Raji (cell line): ENCODE measurements around the gene RBL2.
A peak's percentile ranks its signal among the peaks of the same experiment; 100 is the strongest.

Experiments used
- POLR2A ChIP-seq: IDR thresholded peaks from 2 replicates; pipeline ENCODE4 v1.6.1; 2011; ENCODE audit warnings: low read depth, low read length, control low read depth; ENCODE audit not compliant: insufficient read depth

Gene RBL2

DNA sequence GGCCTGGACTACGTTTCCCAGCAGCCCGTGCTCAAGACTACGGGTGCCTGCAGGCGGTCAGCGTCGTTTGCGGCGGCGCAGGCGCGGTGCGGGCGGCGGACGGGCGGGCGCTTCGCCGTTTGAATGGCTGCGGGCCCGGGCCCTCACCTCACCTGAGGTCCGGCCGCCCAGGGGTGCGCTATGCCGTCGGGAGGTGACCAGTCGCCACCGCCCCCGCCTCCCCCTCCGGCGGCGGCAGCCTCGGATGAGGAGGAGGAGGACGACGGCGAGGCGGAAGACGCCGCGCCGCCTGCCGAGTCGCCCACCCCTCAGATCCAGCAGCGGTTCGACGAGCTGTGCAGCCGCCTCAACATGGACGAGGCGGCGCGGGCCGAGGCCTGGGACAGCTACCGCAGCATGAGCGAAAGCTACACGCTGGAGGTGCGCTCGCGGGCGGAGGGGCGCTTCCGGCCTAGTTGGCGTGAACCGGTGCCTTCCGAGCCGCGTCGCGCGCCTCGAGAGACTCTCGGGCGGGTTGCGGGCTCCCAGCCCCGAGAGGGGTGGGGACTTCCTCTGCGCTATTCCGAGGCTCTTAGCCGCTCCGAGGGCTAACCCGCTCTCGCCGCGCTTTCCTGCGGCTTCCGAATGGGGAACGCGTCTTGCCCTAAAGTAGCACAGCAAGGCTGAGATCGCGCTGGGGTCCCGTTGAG lies at the start of gene RBL2:
TSS of gene RBL2 (plus strand) at position 95 of the 689 bp plus-strand sequence. CDS start at position 181, 86 bp downstream.
- TF ChIP-seq POLR2A, result peak; percentile 60

- TF ChIP-seq POLR2A, result no peak
Measured at GRCh38 chr16:53404959-53405358, 29.3 kb upstream of the RBL2 start.

DNA sequence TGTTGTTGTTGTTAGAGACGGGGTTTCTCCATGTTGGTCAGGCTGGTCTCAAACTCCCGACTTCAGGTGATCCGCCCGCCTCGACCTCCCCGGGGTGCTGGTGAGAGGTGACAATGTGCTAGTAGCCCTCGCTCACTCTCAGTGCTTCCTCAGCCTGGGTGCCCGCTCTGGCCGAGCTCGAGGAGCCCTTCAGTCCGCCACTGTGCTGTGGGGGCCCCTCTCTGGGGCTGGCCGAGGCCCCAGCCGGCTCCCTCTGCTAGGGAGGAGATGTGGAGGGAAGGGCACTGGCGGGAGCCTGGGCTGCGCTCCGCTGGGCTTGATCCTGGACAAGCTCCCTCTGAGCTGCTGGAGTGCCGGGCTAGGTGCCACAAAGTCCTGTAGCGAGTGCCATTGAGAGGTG lies 21.7 kb upstream of the RBL2 start:
- no peak for TF ChIP-seq POLR2A

- TF ChIP-seq POLR2A, result no peak
Measured at GRCh38 chr16:53413864-53414263, 20.4 kb upstream of the RBL2 start.

DNA sequence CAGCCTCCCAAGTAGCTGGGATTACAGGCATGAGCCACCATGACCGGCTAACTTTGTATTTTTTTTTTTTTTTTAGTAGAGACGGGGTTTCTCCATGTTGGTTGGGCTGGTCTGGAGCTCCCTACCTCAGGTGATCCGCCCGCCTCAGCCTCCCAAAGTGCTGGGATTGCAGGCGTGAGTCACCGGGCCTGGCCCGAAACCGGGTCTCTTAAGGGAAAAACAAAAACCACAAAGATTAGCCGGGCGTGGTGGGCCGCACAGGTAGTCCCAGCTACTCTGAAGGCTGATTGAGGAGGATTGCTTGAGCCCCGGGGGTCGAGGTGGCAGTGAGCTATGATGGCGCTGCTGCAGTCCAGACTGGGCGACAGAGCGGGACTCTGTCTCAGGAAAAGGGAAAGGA lies 19.9 kb upstream of the RBL2 start:
- TF ChIP-seq POLR2A, result no peak

DNA sequence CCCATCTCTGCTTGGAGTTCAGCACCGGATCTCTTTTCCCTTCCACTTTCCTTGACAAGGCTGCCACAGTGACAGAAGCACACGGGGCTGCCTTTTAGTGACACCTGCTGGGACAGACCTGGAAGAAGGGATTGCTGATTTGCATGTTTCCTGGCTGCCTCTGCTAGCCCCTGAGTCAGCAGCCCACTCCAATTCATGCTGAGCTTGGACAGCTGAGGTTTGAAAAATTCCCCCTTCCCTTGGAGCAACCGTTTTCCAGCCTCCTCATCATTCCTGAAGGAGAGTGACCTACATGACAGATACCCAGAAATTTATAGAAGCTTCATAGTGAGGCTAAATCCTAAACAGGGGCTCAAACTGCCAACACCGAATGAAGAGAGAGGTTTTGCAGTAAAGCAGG lies 18.8 kb upstream of the RBL2 start:
- TF ChIP-seq POLR2A, result no peak

DNA sequence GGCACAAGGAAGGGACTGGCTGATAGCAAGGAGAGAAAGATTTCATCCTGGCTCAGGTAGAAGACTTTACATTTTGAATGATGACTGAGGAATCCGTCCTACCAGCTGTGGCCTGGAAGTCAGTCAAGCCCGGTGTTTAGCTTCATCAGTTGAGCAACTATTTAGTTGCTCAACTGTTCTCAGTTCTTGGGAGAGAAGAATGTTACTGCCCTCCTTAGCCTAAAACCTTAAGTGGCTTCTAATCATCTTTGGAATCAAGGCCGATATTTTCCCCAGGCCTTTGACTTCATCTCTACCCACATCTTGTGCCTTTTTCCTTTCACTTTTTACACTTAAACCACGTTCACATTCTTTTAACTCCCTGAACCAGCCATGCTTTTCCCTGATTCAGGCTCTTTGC lies 17.3 kb upstream of the RBL2 start:
- TF ChIP-seq POLR2A, result no peak

GRCh38 chr16:53417976-53418375 lies 16.3 kb upstream of the RBL2 start:
- no peak for TF ChIP-seq POLR2A

GRCh38 chr16:53421248-53421647 lies 13.0 kb upstream of the RBL2 start:
- TF ChIP-seq POLR2A, result no peak

- TF ChIP-seq POLR2A, result no peak
Measured at GRCh38 chr16:53428681-53429080, 5.6 kb upstream of the RBL2 start.

DNA sequence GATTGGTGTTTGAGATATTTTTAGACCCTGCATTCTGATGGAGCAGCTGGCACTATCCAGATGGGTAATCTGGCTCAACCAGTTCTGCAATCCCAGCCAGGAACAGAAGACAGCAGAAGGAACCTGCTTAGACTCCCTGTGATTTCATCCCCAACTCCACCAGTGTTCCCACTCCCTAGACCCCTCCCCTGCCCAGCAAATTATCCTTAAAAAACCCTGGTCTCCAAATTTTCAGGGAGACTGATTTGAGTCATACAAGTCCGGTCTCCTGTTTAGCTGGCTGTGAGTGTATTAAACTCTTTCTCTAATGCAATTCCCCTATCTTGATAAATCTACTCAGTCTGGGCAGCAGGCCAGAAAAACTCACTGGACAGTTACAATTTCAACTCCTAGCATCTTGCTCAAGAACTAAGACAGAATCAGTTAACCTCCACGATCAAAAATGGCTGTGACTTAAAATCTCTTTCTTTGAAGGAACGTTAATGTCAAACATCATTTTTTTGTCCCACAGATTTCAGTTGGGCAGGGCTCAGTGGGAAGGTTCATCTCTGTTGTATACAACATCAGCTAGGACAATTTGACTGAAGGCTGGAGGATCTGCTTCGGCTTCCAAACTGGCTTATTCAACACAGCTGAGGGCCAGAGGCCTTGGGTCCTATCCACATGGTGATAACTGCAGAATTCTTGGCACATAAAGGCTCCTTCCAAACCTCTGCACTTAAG lies 4.9 kb upstream of the RBL2 start:
- TF ChIP-seq POLR2A, result no peak

- no peak for TF ChIP-seq POLR2A
Measured at GRCh38 chr16:53430363-53430762, 3.9 kb upstream of the RBL2 start.

GRCh38 chr16:53433509-53433908 lies 762 bp upstream of the RBL2 start:
- no peak for TF ChIP-seq POLR2A

- TF ChIP-seq POLR2A, result no peak
Measured at GRCh38 chr16:53433930-53434376, 318 bp upstream of the RBL2 start.

DNA sequence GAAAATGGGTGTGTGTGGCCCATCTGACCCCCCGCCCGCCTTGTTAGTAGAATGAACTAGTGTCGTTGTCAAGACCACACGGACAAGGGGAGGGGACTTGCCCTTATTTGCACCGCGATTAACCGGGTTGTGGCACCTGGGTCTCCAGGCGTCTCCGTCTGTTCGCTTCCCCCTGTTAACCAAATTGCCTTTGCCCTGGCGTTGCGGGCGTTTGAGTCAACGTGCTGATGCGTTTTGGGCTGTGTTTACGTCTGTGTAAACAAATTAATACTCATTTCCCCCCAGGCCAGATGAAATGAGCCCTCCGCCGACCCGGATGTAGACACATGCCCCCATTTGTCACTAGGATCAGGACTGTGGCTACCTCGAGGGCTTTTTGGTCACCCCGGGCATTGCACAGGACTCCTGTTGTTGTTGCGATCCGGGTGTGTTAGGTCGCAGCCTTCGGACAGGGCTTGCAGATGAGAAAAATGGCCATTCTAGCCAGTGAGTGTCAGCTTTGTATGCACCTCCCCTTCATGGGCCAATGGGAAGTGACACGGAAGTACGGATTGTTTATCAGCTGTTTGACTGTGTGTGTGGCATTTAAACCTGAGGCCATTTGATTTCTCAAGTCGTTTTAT lies 906 bp downstream of the RBL2 start:
- TF ChIP-seq POLR2A, result peak; percentile 45; the same call in 1 of the 2 replicates

DNA sequence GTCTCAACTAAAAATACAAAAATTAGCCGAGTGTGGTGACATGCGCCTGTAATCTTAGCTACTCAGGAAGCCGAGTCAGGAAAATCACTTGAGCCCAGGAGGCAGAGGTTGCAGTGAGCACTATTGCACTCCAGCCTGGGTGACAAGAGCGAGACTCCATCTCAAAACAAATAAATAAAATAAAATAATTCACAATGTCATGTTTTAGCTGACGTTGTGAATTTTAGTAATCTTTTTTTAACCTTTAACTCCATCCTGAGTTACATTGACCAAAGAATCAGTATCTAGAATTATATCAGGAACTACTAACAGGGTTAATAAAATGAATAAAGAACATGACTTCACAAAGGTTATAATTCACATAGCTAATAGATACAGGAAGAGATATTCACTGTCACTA lies 5.9 kb downstream of the RBL2 start:
- no peak for TF ChIP-seq POLR2A

- TF ChIP-seq POLR2A, result no peak
Measured at GRCh38 chr16:53445534-53445933, 11.3 kb downstream of the RBL2 start.

DNA sequence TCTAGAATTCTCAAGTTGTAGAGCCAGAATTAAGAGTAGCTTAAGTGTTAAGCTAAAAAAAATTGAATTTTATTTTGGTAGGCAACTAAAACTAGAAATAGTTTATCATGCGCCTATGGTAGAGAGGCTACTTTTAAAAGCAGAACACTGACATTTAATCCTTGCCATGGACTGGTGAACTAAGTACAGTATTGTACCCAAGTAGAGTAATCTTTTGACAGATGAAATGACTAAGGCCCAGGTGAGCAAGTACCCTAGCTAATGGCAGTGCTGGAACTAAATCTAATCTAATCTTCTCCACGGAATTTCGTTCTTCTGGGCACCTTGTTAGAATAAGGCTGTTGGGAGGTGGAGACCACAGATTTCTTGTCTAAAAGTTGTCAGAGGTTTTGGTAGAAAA lies 11.8 kb downstream of the RBL2 start:
- TF ChIP-seq POLR2A, result no peak
